Measurements from ENCODE around the gene CLEC20A. TPM values are rescaled to one million over a fixed set of nuclear protein-coding genes. Genes with fewer than 3 reads are reported as not detected.

The CLEC20A gene
- total and polyA plus RNA-seq, 2 donors (not counting 1 experiment from before 2014, with no cell fraction given), result 4.9 to 5.2 TPM

DNA sequence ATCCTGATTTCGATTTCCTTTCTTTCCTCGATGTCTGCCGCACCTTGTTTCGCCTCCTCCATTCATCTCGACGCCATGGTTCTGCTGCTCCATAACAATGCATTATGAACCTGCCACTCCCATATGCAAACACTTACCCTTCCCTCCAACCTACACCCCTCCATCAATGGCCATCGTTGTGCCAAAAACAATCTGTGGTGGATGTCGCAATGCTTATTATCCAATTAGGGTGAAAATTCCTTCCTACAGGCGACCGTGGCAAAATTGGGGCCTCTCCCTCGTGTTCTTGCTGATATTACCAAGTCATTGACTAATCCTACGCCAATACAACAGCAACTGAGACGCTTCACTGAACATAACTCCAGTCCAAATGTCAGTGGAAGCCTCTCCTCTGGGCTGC, 40.3 kb downstream of the CLEC20A start:
- intact Hi-C loops (cut with micrococcal nuclease), result no loop called here
- ChIA-PET POLR2A (no interaction called here), CTCF (no interaction called here)
- H3K27ac ChIP-seq (ENCODE audit: low read length in 2 of 2), result no peak overlapping the region
- H3K27ac Mint-ChIP-seq, result no peak overlapping the region
- no peaks in the 10 kb centered on the region for H3K79me2 ChIP-seq (ENCODE audit: control insufficient read depth, insufficient read depth, low read length)
- ATAC-seq (ENCODE audit: low read depth) (no peak), DNase-seq (no peak)
- H3K36me3 ChIP-seq (replicated peaks in 1 of 2; ENCODE audit: control extremely low read depth in 1 of 2, control insufficient read depth in 1 of 2, extremely low read depth in 1 of 2, insufficient read depth in 2 of 2, low read length in 1 of 2), result no peaks in the 10 kb centered on the region
- no peaks in the 10 kb centered on the region for H3K27me3 Mint-ChIP-seq
- no peaks in the 10 kb centered on the region for H3K4me1 Mint-ChIP-seq
- no peaks in the 10 kb centered on the region for H3K4me1 ChIP-seq (ENCODE audit: control insufficient read depth in 2 of 2, insufficient read depth in 2 of 2, low read length in 2 of 2)
- no peak overlapping the region for H3K4me3 Mint-ChIP-seq
- H2AFZ ChIP-seq (ENCODE audit: insufficient read depth, low read depth, low read length, poor library complexity, severe bottlenecking), result no peak overlapping the region
- no peaks in the 10 kb centered on the region for H3K9me3 Mint-ChIP-seq (ENCODE audit: insufficient read depth)
- TF ChIP-seq, protein P1, sequence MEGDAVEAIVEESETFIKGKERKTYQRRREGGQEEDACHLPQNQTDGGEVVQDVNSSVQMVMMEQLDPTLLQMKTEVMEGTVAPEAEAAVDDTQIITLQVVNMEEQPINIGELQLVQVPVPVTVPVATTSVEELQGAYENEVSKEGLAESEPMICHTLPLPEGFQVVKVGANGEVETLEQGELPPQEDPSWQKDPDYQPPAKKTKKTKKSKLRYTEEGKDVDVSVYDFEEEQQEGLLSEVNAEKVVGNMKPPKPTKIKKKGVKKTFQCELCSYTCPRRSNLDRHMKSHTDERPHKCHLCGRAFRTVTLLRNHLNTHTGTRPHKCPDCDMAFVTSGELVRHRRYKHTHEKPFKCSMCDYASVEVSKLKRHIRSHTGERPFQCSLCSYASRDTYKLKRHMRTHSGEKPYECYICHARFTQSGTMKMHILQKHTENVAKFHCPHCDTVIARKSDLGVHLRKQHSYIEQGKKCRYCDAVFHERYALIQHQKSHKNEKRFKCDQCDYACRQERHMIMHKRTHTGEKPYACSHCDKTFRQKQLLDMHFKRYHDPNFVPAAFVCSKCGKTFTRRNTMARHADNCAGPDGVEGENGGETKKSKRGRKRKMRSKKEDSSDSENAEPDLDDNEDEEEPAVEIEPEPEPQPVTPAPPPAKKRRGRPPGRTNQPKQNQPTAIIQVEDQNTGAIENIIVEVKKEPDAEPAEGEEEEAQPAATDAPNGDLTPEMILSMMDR (IDR thresholded peaks at IDR 0.05), result no peak
- TF ChIP-seq EZH2 (IDR thresholded peaks at IDR 0.05; ENCODE audit: borderline replicate concordance, insufficient read depth, low read depth, low read length, poor library complexity, severe bottlenecking), result no peak
- no peaks in the 10 kb centered on the region for H3K9me3 ChIP-seq (ENCODE audit: control extremely low read depth in 1 of 3, control insufficient read depth in 2 of 3, insufficient read depth in 1 of 3, low read length in 2 of 3)
- no peaks in the 10 kb centered on the region for H3K27me3 ChIP-seq (replicated peaks in 1 of 4; ENCODE audit: control extremely low read depth in 1 of 4, control insufficient read depth in 3 of 4, insufficient read depth in 4 of 4, low read length in 3 of 4)
- no peak overlapping the region for H3K9ac ChIP-seq (ENCODE audit: low read length)
- no peak overlapping the region for H3K4me3 ChIP-seq (ENCODE audit: control extremely low read depth in 1 of 5, extremely low read depth in 1 of 5, insufficient read depth in 1 of 5, low read depth in 2 of 5, low read length in 4 of 5)
- 98% methylated on average over 12 of the region's 13 CpGs for WGBS (ENCODE audit: insufficient coverage)
- H4K20me1 ChIP-seq (ENCODE audit: control insufficient read depth, insufficient read depth, low read length, poor library complexity, severe bottlenecking), result no peaks in the 10 kb centered on the region
- H3K4me2 ChIP-seq (replicated peaks; ENCODE audit: low read depth, low read length, poor library complexity, severe bottlenecking), result no peak overlapping the region

DNA sequence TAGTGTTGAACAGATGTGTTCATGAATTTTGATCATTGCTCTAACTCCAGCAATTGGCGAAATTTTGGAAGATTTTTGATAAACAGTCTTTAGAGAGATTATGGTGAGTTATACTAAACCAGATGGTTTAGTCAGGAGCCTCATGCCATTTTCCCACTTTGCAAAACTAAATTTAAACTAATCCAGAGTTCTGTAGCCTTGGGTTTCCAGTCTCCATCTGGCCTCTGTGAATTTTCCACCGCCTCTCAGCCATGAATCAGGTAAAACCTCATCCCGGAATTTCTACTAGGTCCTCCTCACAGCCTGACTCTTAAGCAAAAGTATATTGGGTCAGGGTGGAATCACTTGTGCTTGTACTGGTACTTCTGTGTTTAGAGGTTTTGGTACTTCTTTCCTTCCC, 44.8 kb downstream of the CLEC20A start:
- Histone ChIP-seq H3K36me3 (replicated peaks in 1 of 2; ENCODE audit: control extremely low read depth in 1 of 2, control insufficient read depth in 1 of 2, extremely low read depth in 1 of 2, insufficient read depth in 2 of 2, low read length in 1 of 2) (no peaks in the 10 kb centered on the region), H2AFZ (ENCODE audit: insufficient read depth, low read depth, low read length, poor library complexity, severe bottlenecking) (no peak overlapping the region), H3K4me2 (replicated peaks; ENCODE audit: low read depth, low read length, poor library complexity, severe bottlenecking) (no peak overlapping the region), H3K79me2 (ENCODE audit: control insufficient read depth, insufficient read depth, low read length) (no peaks in the 10 kb centered on the region), H3K4me1 (ENCODE audit: control insufficient read depth in 2 of 2, insufficient read depth in 2 of 2, low read length in 2 of 2) (no peaks in the 10 kb centered on the region), H4K20me1 (ENCODE audit: control insufficient read depth, insufficient read depth, low read length, poor library complexity, severe bottlenecking) (no peaks in the 10 kb centered on the region), H3K9me3 (ENCODE audit: control extremely low read depth in 1 of 3, control insufficient read depth in 2 of 3, insufficient read depth in 1 of 3, low read length in 2 of 3) (no peaks in the 10 kb centered on the region), H3K4me3 (ENCODE audit: control extremely low read depth in 1 of 5, extremely low read depth in 1 of 5, insufficient read depth in 1 of 5, low read depth in 2 of 5, low read length in 4 of 5) (no peak overlapping the region), H3K27ac (ENCODE audit: low read length in 2 of 2) (no peak overlapping the region), H3K27me3 (replicated peaks in 1 of 4; ENCODE audit: control extremely low read depth in 1 of 4, control insufficient read depth in 3 of 4, insufficient read depth in 4 of 4, low read length in 3 of 4) (no peaks in the 10 kb centered on the region), H3K9ac (ENCODE audit: low read length) (no peak overlapping the region)
- intact Hi-C loops (cut with micrococcal nuclease), result no loop called here
- Mint-ChIP-seq H3K9me3 (ENCODE audit: insufficient read depth) (no peaks in the 10 kb centered on the region), H3K27me3 (peaks cover 4% of the 10 kb centered on the region), H3K4me3 (no peak overlapping the region), H3K4me1 (no peaks in the 10 kb centered on the region), H3K27ac (no peak overlapping the region)
- ATAC-seq (ENCODE audit: low read depth), result no peak
- ChIA-PET CTCF (no interaction called here), POLR2A (no interaction called here)
- no peak for DNase-seq
- TF ChIP-seq, protein P1 (IDR thresholded peaks at IDR 0.05), result no peak
- no peak for TF ChIP-seq EZH2 (IDR thresholded peaks at IDR 0.05; ENCODE audit: borderline replicate concordance, insufficient read depth, low read depth, low read length, poor library complexity, severe bottlenecking)
- WGBS (ENCODE audit: insufficient coverage), result no CpG with 5 or more reads among the region's 3 CpGs
